ENCODE data around the gene MAIP1. TPM values are rescaled to one million over a fixed set of nuclear protein-coding genes. Genes with fewer than 3 reads are reported as not detected.

The MAIP1 gene
- total and polyA plus RNA-seq, 2 donors (not counting 3 experiments of a cell fraction or from before 2014, with no cell fraction given) = 12.0 to 17.7 TPM

- no TSS peak for BruUV-seq (replicated peaks)
- POLR2A ChIA-PET = no interaction called here
- no peak overlapping the region for H2AFZ ChIP-seq (ENCODE audit: low read depth, low read length)
- peaks cover 86% of the 10 kb centered on the region for H3K79me2 ChIP-seq (ENCODE audit: control insufficient read depth, insufficient read depth, low read length)
- peaks cover 23% of the 10 kb centered on the region for H3K4me1 ChIP-seq (ENCODE audit: control insufficient read depth, extremely low read depth, insufficient read depth, low read length)
- H3K27ac ChIP-seq (ENCODE audit: insufficient read depth, low read depth, low read length) = no peak overlapping the region
- H3K4me3 ChIP-seq (replicated peaks in 1 of 3; ENCODE audit: insufficient read depth in 1 of 3, low read depth in 1 of 3, low read length in 3 of 3) = no peak overlapping the region
- FAIRE-seq (no peak), DNase-seq (ENCODE audit: low read depth, low spot score) (no peak)
- dilution Hi-C loops (cut with MboI; ENCODE audit: extremely low pct_ligation_motif_present, low sequenced_read_pairs) = no loop called here
- no peak overlapping the region for H3K4me2 ChIP-seq (ENCODE audit: insufficient read depth, low read length)
- H3K36me3 ChIP-seq (ENCODE audit: control insufficient read depth in 2 of 2, extremely low read depth in 1 of 2, insufficient read depth in 2 of 2, low read length in 2 of 2) = peaks cover 2 to 7% of the 10 kb centered on the region in 2 experiments
- CTCF ChIA-PET = no interaction called here
- H3K9me3 ChIP-seq (replicated peaks; ENCODE audit: control insufficient read depth, insufficient read depth, low read length) = no peaks in the 10 kb centered on the region
- TF ChIP-seq MAX (IDR thresholded peaks at IDR 0.05; ENCODE audit: insufficient read depth, insufficient read length) = no peak
- no peak for TF ChIP-seq JUN (IDR thresholded peaks at IDR 0.05; ENCODE audit: borderline replicate concordance, insufficient read depth, insufficient read length, low read depth)
- no peak for TF ChIP-seq POLR2AphosphoS5 (IDR thresholded peaks at IDR 0.05; ENCODE audit: insufficient read depth, low read depth, low read length)
- TF ChIP-seq MYC (IDR thresholded peaks at IDR 0.05; ENCODE audit: low read depth, low read length) = no peak
- no peak for TF ChIP-seq CTCF (IDR thresholded peaks at IDR 0.05; ENCODE audit: extremely low read depth in 1 of 2, insufficient read depth in 1 of 2, low read depth in 1 of 2, low read length in 2 of 2)
- TF ChIP-seq POLR2A (IDR thresholded peaks at IDR 0.05; ENCODE audit: low read depth, low read length) = no peak
- no peak for TF ChIP-seq FOS (IDR thresholded peaks at IDR 0.05; ENCODE audit: borderline replicate concordance, insufficient read depth, low read length)
- TF ChIP-seq EZH2 (IDR thresholded peaks at IDR 0.05; ENCODE audit: borderline replicate concordance, low read depth, low read length, severe bottlenecking) = no peak
- TF ChIP-seq GATA2 (IDR thresholded peaks at IDR 0.05; ENCODE audit: insufficient read depth, insufficient read length, low read depth, low read length) = no peak
- H3K9me1 ChIP-seq (replicated peaks; ENCODE audit: control insufficient read depth, extremely low read depth, insufficient read depth, low read length) = no peaks in the 10 kb centered on the region
- H3K27me3 ChIP-seq (ENCODE audit: control insufficient read depth in 2 of 2, insufficient read depth in 2 of 2, low read length in 2 of 2) = no peaks in the 10 kb centered on the region
- H3K9ac ChIP-seq (replicated peaks; ENCODE audit: extremely low read depth, insufficient read depth, low read length) = no peak overlapping the region
- no peaks in the 10 kb centered on the region for H4K20me1 ChIP-seq (replicated peaks; ENCODE audit: control insufficient read depth, extremely low read depth, insufficient read depth, low read length)
- intact Hi-C loops (cut with micrococcal nuclease) = no loop called here
These were observed 38.4 kb upstream of the MAIP1 start for GRCh38 chr2:199916980-199917379.

Data from endothelial cell of umbilical vein (primary cell).